GM18498 (cell line): Measurements from ENCODE around the gene ATP6V1F.

Source experiments
- ATAC-seq: cut with Tn5 transposase; IDR thresholded peaks from one replicate; pipeline ENCODE4 v1.9.1; 2021; ENCODE audit warnings: mild to moderate bottlenecking, moderate library complexity; ENCODE audit not compliant: unreplicated experiment

The ATP6V1F gene

DNA sequence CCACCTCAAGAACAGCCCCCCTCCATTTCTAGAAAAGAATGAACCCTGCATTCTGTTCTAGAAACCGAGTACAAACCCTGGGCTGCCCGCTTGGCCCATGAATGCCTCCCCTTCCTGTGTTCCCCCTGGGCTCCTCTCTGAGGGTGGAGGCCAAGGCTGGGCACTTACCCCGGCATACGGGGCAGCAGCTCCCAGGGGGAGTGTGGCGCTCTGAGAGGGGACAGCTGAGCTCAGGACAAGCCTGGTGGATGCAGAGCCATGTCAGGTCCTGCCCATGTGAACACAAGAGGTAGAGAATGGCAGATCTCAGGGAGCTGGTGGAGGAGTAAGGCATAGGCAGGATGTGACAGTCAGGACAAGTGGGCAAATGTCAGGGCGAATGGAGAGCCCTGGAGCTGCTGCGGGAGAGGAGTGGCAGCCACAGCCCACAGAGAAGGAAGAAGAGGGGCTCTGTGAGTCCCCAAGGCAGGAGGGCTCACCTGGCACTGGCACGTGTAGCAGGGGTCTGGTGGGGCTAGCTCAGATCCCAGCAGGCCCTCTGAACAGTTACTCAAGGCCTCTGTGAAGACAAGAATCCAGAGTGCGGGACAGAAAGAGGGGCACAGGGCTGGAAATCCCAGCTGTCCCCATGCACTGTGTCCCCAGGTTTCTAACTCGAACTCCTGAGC lies 18.9 kb downstream of the ATP6V1F start:
- ATAC-seq: no peak

DNA sequence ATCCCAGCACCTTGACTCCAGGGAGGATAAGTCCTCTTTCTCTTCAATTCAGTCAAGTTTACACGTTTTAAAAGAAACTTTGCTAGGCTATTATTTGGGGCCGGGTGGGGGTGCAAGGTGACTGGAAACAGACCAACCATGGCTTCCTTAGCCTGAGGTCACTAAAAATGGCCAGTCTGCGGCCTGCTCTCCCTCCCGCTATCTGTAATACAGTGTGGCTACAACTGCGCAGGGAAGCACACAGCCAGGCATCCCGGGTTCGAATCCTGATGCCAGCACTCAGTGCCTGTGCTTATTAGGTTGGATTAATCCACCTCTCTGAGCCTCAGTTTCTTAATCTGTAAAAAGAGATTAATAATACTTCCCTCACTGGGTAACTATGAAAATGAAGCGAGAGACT lies 19.5 kb downstream of the ATP6V1F start:
- ATAC-seq: no peak

DNA sequence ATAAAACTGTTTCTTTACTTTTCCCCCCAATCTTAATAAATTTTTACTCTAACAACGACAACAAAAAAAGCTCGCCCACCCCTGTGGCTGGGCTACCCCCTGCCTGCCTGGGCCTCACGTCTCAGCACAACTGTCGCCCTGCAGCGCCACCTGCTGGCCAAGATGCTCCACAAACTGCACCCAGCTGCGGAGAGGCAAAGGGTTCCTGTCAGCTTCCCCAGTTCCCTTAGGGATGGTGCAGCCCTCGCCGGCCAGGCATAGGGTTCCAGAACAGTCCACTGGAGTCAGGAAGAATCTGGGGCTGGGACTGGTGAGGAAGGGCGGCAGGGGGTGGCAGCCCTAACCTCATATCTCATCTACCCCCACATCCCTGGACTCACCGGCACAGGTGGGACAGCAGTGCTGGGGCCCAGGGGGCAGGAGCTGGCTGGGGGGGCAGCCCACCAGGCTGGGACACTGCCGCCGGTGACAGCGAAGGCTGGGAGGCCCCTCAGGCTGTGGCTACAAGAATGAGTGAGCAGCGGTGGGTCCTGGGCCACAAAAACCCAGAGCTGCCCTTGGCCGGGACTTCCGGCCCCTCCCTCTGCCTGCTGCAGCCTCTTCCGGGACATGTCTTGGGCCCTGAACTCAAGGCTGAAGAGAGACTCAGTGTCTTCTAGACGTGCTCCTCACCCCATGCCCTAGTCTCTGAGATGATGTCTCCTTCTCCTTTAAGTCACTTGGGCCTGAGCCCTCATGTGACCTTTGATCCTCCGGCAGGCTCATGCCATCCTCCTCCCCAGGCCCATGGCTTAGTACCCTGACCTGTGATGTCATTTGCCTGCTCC lies 21.2 kb downstream of the ATP6V1F start:
- ATAC-seq: no peak

DNA sequence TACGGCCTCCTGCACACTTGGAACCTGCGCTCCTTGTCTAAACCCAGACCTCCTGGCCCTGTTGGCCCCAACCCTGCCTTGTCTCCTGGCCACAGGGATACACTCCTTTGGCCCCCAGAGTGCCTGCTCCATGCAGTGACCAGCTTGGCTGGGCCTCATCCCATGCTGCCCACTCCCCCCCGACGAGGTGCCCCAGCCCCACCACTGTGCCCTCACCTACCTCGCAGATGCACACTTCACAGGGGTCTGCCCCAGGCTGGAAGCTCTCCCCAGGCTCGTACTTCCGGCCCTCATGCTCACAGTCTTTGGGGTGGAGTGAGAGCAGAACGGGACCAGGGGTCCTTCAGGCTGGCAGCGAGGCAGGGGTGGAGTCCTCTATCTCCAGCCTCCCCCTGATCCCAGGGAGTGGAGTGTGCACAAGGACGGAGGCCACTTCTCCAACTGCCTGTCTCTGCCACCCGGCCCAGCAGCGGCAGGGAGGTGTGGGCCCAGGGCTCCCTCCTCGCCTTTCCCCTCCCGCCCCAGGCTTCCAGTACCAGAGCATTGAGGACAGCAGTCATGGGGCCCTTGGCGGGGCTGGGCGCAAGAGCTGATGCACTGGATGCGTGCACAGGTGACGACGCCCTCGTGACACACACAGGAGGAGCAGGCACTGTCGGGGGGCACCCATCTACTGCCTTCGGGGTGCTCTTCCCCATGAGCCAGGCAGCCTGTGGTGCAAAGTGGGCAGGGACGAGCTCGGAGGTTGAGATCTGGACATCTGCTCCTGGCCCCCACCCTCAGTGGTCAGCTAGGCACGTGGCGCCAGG lies 22.1 kb downstream of the ATP6V1F start:
- ATAC-seq: no peak

DNA sequence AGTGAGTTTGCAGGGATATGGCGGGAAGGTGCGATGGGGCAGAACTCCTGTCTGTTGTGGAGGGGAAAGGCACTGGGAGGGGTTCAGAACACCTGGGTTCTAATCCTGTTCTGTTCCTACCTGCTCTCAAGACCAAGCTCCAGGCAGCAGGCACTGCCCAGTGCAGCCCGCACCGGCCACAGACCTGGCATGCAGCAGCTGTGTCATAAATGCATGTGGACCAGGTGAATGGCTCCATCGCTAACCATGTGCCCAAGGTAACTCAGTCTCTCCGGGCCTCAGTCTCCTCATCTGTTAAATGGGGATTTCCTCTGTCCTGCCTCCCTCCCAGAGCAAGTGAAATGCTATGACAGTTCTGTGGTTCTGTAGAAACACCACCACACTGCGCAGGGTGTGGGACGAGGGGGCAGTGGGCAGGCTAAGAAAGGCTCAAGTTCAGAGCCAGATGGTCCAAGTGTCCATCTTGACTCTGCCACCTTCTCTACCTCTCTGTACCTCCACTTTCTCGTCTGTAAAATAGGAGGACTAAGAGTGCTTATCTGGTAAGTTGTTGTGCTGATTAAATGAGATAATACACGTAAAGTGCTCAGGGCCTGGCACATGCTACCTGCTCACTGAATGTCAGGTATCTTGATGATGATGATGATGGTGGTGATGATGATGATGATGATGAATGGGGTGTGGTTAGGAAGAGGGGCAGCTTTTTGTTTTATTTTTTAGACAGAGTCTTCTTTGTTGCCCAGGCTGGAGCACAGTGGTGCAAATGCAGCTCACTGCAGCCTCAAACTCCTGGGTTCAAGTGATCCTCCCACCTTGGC lies 22.9 kb downstream of the ATP6V1F start:
- ATAC-seq: no peak

DNA sequence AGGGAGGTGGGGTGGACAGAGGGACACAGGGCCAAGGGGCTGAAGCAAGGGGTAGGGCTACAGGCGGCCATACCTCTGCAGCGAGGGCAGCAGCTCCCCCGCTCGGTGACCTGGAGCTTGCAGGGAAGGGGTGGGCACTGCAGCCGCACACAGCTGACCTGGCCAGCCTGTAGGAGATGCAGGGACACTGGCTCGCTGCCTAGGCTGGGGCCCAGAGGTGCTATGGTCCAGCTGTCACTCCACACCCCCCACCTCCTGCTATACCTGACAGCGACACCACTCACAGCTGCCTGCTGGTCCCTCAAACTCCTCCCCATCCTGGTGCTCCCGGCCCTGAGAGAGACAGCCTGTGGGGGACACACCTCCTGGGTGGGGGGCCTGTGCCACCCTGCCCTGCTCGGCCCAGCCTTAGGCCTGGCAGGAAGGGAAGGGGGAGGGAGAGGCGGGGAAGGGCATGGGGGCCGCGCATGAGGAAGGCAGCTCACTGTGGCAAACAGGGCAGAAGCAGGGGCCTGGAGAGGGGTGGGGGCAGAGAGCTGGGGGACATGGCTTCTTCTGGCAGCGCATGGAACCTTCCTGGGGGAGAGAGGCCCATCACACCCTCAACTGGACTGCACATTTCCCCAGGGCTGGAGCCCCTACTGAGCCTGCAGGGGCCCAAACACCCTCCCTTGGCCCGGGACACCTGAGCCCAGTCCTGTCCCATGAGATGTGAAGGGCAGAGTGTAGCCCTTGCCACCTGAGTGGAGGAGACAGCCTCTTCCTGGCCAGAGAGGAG lies 23.9 kb downstream of the ATP6V1F start:
- ATAC-seq: no peak

DNA sequence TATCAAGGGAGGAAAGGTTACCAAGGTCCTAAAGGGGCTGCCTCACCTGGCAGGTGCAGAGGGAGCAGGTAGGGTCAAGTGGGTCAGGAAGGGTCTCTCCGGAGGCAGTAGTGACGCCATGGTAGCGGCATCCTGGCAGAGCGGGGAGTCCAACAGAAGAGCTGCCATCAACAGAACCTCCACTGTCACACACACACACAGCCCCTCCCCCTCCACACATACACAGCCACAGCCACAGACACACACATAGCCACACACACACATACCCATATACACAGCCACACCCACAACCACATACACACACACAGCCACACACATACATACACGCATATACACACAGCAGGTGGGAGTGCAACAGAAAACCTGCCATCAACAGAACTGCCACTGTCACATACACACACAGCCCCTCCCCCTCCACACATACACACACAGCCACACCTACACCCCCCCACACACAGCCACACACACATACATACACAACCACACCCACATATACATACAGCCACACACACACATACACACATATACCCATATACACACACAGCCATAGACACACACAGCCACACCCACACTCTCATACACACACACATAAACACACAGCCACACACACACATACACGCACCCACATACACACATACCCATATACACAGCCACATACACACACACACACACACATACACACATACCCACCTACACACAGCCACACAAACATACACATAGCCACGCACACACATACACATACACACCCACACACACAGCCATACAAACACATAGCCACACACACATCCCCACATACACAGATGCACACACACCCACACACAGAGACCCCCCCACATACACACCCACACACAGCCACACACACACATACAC lies 24.7 kb downstream of the ATP6V1F start:
- no peak for ATAC-seq

DNA sequence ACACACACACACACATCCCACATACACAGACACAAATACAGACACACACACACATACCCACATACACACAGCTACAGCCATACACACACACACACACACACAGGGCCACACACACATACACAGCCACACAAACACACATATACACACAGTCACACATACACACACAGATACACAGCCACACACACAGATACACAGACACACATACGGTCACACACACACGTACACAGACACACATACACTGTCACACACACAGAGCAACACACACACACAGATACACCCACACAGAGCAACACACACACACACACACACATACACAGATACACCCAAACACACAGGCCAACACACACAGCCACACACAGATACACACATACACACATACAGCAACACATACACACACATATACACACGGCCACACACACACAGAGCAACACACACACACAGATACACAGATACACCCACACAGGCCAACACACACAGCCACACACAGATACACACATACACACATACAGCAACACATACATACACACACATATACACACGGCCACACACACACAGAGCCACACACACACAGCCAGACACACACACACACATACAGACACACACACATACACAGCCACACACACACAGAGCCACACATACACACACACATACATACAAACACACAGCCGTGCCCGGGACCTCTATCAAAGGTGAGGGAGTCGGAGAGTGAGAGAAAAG lies 25.5 kb downstream of the ATP6V1F start:
- ATAC-seq: no peak

DNA sequence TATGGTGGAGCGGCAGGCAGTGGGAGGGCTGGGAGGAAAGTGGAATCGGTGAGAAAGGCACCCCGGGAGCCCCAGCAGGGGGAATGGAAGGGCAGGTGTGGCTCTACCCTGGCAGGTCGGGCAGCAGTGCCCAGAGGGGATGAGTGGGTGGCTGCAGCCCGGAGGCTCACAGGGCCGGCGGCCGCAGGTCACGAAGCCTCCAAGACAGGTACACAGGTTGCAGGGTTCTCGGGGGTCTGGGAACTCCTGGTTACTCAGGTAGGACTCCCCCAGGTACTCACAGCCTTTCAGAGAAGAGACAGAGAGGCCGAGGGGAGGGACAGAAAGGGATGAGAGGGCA lies 26.1 kb downstream of the ATP6V1F start:
- no peak for ATAC-seq

DNA sequence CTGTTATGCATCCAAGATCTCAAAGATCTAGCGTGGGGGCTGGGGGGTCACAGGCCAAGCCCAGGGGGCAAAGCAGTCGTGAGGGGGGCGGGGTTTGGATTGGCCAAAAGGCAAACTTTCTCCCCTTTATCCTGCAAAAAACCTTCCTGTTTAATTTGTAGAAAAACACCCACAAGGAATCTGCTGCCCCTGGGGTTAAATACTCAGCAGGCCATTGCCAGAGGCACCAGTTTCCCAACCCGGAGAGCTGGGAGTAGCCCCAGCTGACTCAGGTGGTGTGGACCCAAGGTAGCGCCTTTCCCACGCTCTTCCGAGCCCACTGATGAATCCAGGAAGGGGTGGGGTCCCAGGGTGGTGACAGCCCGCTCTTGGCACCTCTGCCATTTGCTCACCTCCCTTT lies 26.5 kb downstream of the ATP6V1F start:
- no peak for ATAC-seq

DNA sequence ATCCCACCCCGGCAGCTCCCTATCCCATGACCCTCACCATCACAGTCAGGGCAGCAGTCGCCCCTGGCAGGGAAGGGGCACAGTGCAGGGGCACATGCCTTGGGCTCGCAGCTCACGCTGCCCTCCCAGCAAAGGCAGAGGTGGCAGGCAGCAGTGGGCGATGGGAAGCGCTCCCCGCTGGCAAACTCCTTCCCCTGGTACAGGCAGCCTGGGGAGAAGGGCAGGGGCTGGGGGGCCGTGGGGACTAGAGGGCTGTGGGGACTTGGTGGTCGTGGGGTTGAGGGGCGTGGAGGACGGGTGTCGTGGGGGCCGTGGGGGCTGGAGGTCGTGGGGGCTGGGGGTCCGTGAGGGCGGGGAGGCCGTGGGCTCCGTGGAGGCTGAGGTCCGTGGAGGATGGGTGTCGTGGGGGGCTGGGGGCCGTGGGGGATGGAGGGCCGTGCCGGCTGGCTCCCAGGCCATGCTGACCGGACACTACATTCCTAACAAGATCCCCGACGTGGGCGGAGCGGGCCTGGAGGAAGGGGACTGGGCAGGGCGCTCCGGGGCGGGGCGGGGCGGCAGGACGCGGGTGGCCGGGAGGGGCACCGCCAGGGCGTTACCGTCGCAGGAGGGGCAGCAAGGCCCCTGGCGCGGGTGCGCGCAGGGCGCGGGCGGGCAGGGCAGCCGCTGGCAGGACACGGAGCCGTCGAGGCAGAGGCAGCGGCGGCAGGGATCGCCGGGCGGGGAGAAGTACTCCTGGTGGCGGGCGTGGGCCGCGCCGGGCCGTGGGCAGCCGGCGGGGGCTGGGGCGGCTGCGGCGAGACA lies 27.9 kb downstream of the ATP6V1F start:
- no peak for ATAC-seq

DNA sequence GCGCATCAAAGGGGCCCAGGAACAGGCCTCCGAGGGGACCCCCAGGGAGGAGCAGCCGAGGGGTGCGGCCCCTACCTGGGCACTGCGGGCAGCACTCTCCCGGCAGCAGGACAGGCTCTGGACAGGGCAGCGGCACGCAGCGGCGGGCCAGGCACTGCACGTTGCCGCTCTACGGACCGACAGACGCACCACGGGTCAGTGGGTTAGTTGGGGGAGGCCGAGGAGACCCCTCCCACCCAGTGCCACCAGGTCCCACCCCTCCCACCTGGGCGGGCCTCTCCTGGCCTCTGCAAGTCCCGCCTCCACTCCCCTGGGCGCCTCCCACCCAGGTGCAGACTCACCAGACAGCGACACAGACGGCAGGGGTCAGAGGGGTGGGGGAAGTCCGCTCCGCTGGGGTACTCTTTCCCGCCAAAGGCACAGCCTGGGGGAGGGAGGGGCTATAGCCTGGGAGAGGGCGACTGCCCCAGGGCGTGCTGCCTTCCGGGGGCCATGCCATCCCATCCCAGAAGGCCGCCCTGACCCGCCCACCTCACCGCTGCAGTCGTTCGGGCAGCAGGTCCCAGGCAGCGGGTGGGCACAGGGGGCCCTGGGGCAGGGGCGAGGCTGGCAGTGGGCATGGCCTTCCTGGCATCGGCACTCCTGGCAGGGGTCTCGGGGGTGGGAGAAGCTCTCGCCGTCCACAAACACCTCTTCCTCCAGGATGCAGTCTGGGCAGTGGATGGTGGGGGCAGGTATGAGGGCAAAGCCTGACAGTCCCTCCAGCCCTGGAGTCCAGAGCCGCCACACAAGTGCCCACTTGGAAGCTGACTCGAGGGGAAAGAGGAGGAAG lies 28.7 kb downstream of the ATP6V1F start:
- no peak for ATAC-seq

DNA sequence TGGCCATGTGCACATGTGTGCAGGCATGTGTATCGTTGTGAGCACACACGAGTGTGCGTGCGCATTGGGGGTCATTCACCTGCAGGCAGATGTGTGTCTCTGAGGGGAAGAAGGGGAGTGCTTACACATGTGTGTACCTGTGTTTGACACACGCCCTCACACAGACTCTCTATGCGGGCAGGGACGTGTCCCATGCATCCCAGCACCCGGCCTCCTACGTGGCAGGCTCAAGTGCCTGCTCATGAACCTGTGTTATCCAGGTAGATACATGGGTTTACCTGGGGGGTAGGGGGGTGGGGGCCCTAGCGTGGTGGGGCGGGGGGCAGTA lies 29.2 kb downstream of the ATP6V1F start:
- ATAC-seq: no peak

DNA sequence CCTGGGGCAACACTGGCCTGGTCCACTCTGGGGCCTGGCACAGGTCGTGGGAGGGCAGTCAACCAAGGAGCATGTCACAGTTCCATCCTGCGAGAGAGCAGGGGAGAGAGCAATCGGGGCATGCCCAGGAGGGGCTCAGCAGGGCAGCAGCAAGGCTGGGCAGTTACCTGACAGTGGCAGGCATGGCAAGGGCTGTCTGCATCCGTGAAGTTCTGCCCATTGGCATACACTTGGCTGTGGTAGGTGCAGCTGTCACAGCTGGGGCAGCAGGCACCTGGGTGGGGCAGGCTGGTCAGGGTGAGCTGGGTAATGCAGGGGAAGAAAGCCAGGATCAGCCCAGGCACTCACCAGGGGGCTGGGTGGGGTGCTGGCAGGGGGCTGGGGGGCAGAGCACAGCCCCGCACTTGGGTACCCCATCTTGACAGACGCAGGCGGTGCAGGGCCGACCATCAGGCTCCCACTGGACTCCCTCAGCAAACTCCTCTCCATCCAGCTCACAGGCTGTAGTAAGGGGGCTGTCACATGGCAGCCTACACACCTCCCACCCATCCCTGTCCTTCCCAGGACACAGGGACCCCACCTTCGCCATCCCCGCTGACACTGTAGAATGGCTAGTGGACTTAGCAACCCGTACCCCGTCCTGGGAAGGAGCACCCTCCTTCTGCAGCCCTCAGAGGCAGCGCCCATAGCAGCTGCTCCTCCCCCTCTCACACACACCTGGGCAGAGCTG lies 30.0 kb downstream of the ATP6V1F start:
- ATAC-seq: no peak

DNA sequence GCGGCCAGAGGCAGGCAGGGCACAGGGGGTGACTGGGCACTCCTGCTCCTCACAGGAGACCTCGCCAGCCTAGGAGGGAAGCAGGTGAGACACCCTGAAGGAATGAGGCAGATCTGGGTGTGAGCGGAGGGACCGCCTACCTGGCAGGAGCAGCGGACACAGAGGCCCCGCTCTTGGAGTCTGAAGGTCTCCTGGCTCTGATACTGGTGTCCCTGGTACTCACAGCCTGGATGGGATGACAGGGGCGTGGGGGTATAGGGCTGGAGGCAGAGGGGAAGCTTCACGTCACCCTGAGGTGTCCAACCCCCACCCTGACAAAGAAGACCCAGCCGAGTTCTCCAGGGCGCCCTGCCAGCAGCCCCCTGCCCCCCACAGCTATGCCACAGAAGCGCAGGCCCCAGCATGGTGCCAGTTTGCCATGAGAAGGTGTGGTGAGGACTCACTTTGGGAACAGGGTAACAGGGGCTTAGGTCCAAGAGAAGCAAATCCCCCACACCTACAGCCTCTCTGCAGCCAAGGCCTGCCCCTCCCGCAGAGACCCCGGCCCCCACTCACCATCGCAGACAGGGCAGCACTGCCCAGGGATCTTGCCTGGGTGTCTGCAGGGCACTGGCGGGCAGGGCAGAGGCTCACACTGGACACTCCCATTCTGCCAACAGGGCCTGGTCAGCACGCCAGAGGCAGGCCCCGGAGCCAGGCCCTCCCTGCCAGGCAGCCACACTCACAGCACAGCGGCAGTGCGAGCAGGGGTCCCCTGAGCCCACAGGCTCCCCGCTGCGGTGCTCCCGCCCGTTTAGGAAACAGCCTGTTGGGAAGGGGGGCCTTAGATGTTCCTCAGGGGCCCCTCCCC lies 30.8 kb downstream of the ATP6V1F start:
- no peak for ATAC-seq

DNA sequence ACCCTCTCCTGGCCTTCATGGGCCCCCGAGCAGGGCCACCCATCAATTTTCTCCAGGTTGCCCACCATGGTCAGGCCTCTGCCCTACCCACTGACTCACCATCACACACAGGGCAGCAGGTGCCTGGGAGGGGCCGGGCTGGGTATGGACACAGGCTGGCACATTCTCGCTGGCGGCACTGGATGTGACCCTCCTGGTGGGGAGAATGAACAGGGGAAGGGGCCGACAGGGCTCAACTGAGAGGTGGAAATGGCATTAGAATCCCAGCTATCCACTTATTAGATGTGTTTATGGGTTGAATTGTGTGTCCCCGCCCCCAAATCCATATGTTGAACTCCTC lies 31.4 kb downstream of the ATP6V1F start:
- no peak for ATAC-seq
